Measurements from ENCODE around the gene LRRTM2. TPM values are rescaled to one million over a fixed set of nuclear protein-coding genes. Genes with fewer than 3 reads are reported as not detected.

LRRTM2 gene
- total RNA-seq, 2 experiments from 2014 or later, result 0.23 TPM; not detected in 1

DNA sequence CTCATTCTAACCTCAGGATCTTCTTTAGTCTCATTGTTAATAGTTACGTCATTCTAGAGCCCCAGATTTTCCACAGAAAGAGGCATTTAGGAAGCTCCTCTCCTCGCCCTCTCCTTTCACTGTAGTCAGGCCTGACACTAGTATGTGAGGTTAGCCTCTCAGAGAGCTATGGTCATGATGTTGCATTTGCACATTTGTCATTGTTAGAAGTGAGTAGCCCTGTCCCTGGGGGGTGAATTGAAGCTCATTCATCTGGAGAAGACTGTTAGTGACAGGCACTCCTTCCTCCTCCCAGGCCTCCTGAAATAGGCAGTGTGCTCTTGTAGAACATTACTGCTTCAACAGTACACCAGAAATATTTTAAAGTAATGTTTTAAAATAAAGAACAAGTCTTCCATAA, 26.6 kb upstream of the LRRTM2 start:
- POLR2A ChIA-PET, result no interaction called here
- CTCF ChIA-PET, result no interaction called here
- no peak for DNase-seq
- Mint-ChIP-seq H3K4me3 (no peak overlapping the region), H3K27me3 (peaks cover 2% of the 10 kb centered on the region), H3K4me1 (peaks cover 22% of the 10 kb centered on the region), H3K9me3 (no peaks in the 10 kb centered on the region), H3K27ac (no peak overlapping the region), H3K36me3 (ENCODE audit: low read depth) (peaks cover 13% of the 10 kb centered on the region)

DNA sequence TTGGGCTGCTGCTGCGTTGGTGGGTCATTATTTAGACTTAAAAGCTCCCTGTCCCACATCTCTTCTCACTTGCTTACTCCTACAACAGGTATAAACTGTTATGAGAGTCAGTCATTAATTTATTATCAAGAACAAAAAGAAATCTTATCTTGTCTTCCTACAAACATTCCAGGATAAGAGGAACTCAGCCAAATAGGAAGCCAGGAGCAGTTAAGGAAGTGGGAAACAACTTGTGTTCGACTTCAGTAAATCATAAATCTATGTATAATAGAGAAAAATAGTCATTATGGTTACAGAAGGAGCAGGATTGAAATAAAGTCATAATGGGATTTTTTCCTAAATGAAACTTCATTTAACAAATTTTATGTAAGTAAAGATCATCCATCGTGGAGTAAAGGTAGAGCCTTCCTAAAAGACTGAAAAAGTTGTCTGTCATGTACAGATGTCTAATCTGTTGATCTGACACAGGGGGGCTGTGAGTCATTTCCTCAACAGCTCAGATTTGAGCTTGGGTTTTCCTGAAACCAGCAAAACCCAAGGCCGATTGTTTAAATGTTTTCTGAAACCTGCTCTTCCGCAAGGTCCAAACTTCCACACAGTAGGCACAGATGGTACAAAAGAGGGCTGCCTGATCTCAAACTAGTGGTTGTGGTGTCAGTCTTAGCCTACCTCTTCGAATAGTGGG, 25.3 kb upstream of the LRRTM2 start:
- peaks cover 2% of the 10 kb centered on the region for H3K27me3 Mint-ChIP-seq
- CTCF ChIA-PET, result interaction anchor here (0.8 kb wide), 1 partner anchor 20 kb away, joined by 4 read pairs; no protein-coding TSS in a partner anchor
- peaks cover 11% of the 10 kb centered on the region for H3K36me3 Mint-ChIP-seq (ENCODE audit: low read depth)
- no peaks in the 10 kb centered on the region for H3K9me3 Mint-ChIP-seq
- peaks cover 22% of the 10 kb centered on the region for H3K4me1 Mint-ChIP-seq
- DNase-seq, result peak; percentile 30
- POLR2A ChIA-PET, result no interaction called here
- H3K27ac Mint-ChIP-seq, result no peak overlapping the region
- H3K4me3 Mint-ChIP-seq, result no peak overlapping the region

DNA sequence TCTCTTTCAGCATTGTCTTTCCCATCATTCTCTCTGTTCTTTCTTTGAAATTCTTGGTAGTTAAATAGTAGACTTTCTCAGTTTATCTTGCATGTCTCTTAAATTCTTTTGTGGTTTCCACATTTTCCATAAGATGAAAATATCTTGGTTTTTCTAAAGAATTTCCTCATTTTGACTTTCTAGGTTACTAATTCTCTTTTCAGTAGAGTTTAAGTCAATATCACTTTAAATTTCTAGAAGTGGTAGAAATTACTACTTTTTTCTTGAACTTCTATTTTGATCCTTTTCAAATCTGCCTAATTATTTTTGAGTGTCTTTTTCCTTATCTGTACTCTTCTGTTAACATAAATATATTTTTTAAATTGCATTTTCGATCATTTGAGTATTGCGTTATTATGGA, 23.6 kb upstream of the LRRTM2 start:
- CTCF ChIA-PET, result no interaction called here
- DNase-seq, result no peak
- peaks cover 7% of the 10 kb centered on the region for H3K36me3 Mint-ChIP-seq (ENCODE audit: low read depth)
- POLR2A ChIA-PET, result interaction anchor here (1.0 kb wide), 1 partner anchor 28 kb away, joined by 3 read pairs; no protein-coding TSS in a partner anchor
- H3K9me3 Mint-ChIP-seq, result no peaks in the 10 kb centered on the region
- H3K27me3 Mint-ChIP-seq, result peaks cover 3% of the 10 kb centered on the region
- H3K4me3 Mint-ChIP-seq, result no peak overlapping the region
- no peak overlapping the region for H3K27ac Mint-ChIP-seq
- peaks cover 23% of the 10 kb centered on the region for H3K4me1 Mint-ChIP-seq

DNA sequence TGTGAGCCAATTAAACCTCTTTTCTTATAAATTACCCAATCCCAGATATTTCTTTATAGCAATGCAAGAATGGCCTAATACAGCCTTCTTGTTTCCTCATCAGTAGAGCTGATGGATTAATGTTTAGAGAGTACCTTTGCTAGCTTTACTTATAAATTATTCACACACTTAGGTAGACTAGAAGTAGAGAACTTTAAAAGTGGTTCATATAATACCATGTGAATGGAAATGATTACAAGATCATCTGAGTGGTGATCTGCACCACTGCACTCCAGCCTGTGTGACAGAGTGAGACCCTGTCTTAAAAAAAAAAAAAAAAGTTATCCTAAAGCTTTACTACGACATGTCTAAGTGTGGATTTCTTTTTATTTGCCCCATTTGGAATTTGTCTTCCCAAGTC, 23.2 kb upstream of the LRRTM2 start:
- CTCF ChIA-PET, result no interaction called here
- Mint-ChIP-seq H3K27ac (no peak overlapping the region), H3K4me3 (no peak overlapping the region), H3K4me1 (peaks cover 22% of the 10 kb centered on the region), H3K27me3 (peaks cover 3% of the 10 kb centered on the region), H3K36me3 (ENCODE audit: low read depth) (peaks cover 6% of the 10 kb centered on the region), H3K9me3 (no peaks in the 10 kb centered on the region)
- POLR2A ChIA-PET, result interaction anchor here (1.0 kb wide), 1 partner anchor 29 kb away, joined by 3 read pairs; no protein-coding TSS in a partner anchor
- no peak for DNase-seq

DNA sequence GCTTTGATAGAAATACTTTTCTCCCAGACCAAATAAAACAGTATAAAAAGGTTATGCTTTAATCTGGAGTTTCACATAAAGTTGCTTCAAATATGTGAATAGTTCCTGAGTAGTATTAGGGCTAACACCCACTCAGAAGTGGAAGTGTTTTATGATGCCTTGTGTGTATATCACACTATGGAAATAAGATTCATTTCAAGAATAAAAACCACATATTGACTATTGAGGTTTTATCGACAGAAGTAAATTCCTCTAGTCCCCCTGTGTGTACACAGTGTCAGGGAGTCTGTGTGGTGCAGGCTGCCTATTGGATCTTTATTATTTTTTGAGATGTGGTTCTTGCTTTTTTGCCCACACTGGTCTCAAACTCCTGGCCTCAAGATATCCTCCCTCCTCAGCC, 20.8 kb upstream of the LRRTM2 start:
- Mint-ChIP-seq H3K36me3 (ENCODE audit: low read depth) (peaks cover 11% of the 10 kb centered on the region), H3K4me1 (peaks cover 14% of the 10 kb centered on the region), H3K4me3 (no peak overlapping the region), H3K9me3 (peaks cover 3% of the 10 kb centered on the region), H3K27me3 (peaks cover 3% of the 10 kb centered on the region), H3K27ac (no peak overlapping the region)
- DNase-seq, result no peak
- ChIA-PET CTCF (no interaction called here), POLR2A (no interaction called here)

DNA sequence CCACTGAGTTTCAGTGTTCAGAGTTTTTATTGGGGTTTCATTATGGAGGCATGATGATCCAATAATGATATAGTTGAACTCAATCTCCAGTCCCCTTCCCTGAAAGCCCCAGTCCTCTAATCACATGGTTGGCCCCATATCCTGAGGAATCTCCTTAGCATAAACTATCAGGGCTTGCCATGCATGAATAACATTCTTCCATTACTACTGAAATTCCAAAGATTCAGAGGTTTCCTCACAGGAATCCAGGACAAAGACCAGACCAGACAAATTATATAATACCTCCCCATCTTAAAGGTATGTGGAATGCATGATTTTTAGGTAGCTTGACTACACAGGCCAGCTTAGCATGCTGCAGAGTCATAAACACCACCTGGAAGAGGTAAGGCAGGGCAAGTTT, 15.5 kb upstream of the LRRTM2 start:
- Mint-ChIP-seq H3K36me3 (ENCODE audit: low read depth) (peaks cover 38% of the 10 kb centered on the region), H3K27me3 (peaks cover 1% of the 10 kb centered on the region), H3K9me3 (peaks cover 18% of the 10 kb centered on the region), H3K4me3 (no peak overlapping the region), H3K4me1 (peaks cover 2% of the 10 kb centered on the region), H3K27ac (no peak overlapping the region)
- no peak for DNase-seq
- ChIA-PET POLR2A (no interaction called here), CTCF (no interaction called here)

DNA sequence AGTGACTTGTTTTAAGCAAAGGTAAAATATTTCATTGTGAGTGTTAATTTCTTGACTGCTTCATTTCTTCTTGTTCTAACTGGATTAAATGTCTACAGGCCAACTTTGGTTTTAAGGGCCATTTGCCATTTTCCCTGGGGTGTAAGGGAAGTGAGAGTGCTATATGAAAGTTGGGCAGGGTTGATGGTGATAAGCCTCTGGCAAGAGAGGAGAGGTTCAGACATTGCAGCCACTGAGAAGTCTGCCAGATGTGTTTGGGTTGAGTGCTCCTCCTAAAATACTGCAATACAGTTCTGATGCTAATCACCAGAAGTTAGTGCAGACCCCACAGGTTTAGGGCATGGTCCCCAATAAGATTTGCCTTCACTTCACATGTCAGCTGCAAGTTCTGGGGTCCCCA, 14.9 kb upstream of the LRRTM2 start:
- H3K9me3 Mint-ChIP-seq, result peaks cover 18% of the 10 kb centered on the region
- no peak overlapping the region for H3K4me3 Mint-ChIP-seq
- DNase-seq, result no peak
- H3K27ac Mint-ChIP-seq, result no peak overlapping the region
- H3K4me1 Mint-ChIP-seq, result no peaks in the 10 kb centered on the region
- H3K27me3 Mint-ChIP-seq, result no peaks in the 10 kb centered on the region
- H3K36me3 Mint-ChIP-seq (ENCODE audit: low read depth), result peaks cover 38% of the 10 kb centered on the region
- POLR2A ChIA-PET, result no interaction called here
- CTCF ChIA-PET, result no interaction called here

DNA sequence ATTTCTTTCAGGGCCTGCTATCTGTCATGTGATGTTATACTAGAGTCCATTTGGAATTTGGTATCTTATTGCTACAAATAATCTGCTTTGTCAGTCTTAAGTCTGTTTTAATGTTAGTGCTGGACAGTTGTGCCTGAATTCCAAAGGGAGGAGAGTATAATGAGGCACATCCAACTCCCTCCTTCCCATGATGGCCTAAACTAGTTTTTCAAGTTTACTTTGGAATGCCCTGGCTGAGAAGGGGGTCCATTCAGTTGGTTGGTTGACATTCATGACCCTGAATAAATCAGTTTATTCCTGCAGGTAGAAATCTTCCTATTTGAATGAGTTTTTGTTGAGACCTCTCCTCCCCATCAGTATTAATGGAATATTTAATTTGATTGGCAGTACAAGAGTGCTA, 9.4 kb upstream of the LRRTM2 start:
- H3K9me3 Mint-ChIP-seq, result peaks cover 3% of the 10 kb centered on the region
- peaks cover 2% of the 10 kb centered on the region for H3K27me3 Mint-ChIP-seq
- H3K27ac Mint-ChIP-seq, result no peak overlapping the region
- POLR2A ChIA-PET, result no interaction called here
- H3K4me3 Mint-ChIP-seq, result no peak overlapping the region
- H3K4me1 Mint-ChIP-seq, result no peaks in the 10 kb centered on the region
- peaks cover 14% of the 10 kb centered on the region for H3K36me3 Mint-ChIP-seq (ENCODE audit: low read depth)
- CTCF ChIA-PET, result no interaction called here
- DNase-seq, result no peak

DNA sequence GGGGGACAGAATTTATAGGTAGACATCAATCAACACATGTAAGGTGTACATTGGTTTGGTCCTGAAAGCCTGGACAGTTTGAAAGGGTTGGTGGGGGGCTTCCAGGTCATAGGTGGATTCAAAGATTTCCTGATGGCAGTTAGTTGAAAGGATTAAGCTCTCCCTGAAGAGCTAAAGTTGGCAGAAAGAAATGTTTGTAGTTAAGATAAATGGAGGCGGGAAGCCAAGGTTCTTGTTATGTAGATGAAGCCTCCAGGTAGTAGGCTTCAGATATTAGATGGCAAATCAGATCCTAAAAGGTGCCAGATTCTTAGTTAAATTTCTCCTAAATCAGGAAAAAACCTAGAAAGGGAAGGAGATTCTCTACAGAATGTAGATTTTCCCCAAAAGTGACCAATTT, 9.0 kb upstream of the LRRTM2 start:
- peaks cover 2% of the 10 kb centered on the region for H3K9me3 Mint-ChIP-seq
- POLR2A ChIA-PET, result no interaction called here
- CTCF ChIA-PET, result no interaction called here
- H3K4me1 Mint-ChIP-seq, result no peaks in the 10 kb centered on the region
- no peak for DNase-seq
- H3K27ac Mint-ChIP-seq, result no peak overlapping the region
- no peak overlapping the region for H3K4me3 Mint-ChIP-seq
- H3K36me3 Mint-ChIP-seq (ENCODE audit: low read depth), result peaks cover 11% of the 10 kb centered on the region
- peaks cover 2% of the 10 kb centered on the region for H3K27me3 Mint-ChIP-seq

DNA sequence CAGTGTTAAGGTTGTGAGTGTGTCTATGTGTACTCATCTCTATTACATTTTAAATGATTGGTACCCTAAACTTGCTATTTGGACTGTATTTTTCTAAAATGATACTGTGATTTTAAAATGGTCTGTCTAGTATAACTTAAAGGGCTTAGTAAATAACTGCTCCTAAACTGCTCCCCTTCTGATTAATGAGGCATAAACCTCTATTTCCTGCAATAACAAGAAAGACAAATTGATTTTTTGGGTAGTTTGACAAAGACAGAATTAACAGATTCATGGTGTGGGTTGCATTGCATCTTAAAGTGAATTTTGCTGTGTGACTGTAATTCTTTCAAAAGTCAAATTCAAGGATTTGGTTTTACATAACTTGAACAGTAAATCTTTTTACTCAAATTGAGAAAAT, 8.1 kb upstream of the LRRTM2 start:
- CTCF ChIA-PET, result interaction anchor here (0.6 kb wide), 1 partner anchor 9 kb away, joined by 3 read pairs; no protein-coding TSS in a partner anchor
- POLR2A ChIA-PET, result no interaction called here
- H3K27ac Mint-ChIP-seq, result no peak overlapping the region

DNA sequence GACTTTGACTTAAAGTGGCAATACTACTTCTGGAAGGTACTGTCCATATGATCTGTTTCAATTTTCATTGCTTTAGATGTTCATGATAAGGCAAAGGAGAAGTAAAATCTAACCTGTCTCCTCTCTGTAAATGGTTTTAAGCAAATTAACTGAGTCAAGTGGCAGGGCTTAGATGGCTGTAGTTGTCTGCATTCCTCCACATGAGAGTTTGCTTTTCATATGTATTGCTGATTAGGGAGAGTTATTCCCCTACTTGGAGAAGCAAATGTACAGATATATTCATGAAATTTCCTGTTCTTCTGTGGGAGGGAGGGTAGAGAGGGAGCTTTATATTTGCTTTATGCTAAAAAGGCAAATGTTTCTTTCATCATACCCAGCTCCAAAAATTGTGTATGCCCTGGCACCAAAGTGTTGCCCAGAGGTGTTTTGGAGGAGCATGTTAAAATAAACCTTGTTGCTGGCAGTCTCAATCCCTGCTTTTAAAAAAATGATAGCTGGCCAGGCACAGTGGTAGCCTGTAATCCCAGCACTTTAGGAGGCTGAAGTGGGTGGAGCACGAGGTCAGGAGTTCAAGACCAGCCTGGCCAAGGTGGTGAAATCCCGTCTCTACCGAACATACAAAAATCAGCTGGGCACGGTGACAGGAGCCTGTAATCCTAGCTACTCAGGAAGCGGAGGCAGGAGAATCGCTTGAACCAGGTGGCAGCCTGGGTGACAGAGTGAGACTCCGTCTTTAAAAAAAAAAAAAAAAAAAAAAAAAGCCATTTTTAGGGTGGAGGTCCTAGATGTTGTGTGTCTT, 3.5 kb upstream of the LRRTM2 start:
- H3K4me1 Mint-ChIP-seq, result no peaks in the 10 kb centered on the region
- H3K36me3 Mint-ChIP-seq (ENCODE audit: low read depth), result no peaks in the 10 kb centered on the region
- no peaks in the 10 kb centered on the region for H3K27me3 Mint-ChIP-seq
- H3K27ac Mint-ChIP-seq, result no peak overlapping the region
- POLR2A ChIA-PET, result interaction anchor here (0.6 kb wide), 1 partner anchor 168 kb away, joined by 3 read pairs; no protein-coding TSS in a partner anchor
- no peak for DNase-seq
- no peak overlapping the region for H3K4me3 Mint-ChIP-seq
- CTCF ChIA-PET, result interaction anchor here (0.9 kb wide), 1 partner anchor 383 kb away, joined by 3 read pairs; no protein-coding TSS in a partner anchor
- no peaks in the 10 kb centered on the region for H3K9me3 Mint-ChIP-seq

More for the DNA sequence above, 8.1 kb upstream of the LRRTM2 start:
- Mint-ChIP-seq H3K4me3 (no peak overlapping the region), H3K4me1 (no peaks in the 10 kb centered on the region), H3K36me3 (ENCODE audit: low read depth) (peaks cover 4% of the 10 kb centered on the region), H3K27me3 (peaks cover 2% of the 10 kb centered on the region), H3K9me3 (no peaks in the 10 kb centered on the region)
- no peak for DNase-seq

DNA sequence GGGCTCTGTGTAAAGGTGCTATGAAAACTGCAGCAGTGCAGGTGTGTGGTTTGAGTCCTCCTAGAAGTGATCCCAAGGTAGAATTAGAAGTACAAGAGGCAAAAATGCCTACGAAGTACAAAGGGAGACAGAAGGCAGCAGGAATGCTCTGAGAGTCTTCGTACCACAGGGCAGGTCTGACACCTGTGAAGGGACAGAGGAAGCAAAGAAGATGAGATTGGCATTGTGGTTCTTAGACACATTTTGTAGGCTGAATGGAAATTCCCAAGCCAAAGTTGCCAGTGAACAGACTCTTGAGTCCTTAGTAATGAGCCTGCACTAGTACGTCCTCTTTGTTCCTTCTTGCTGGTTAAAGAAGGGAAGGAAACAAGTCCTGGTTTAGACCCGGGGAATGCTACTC, 1.7 kb upstream of the LRRTM2 start:
- no peaks in the 10 kb centered on the region for H3K36me3 Mint-ChIP-seq (ENCODE audit: low read depth)
- H3K4me3 Mint-ChIP-seq, result no peak overlapping the region
- H3K4me1 Mint-ChIP-seq, result no peaks in the 10 kb centered on the region
- H3K27me3 Mint-ChIP-seq, result peaks cover under 1% of the 10 kb centered on the region
- ChIA-PET POLR2A (no interaction called here), CTCF (no interaction called here)
- H3K9me3 Mint-ChIP-seq, result no peaks in the 10 kb centered on the region
- DNase-seq, result no peak
- no peak overlapping the region for H3K27ac Mint-ChIP-seq

DNA sequence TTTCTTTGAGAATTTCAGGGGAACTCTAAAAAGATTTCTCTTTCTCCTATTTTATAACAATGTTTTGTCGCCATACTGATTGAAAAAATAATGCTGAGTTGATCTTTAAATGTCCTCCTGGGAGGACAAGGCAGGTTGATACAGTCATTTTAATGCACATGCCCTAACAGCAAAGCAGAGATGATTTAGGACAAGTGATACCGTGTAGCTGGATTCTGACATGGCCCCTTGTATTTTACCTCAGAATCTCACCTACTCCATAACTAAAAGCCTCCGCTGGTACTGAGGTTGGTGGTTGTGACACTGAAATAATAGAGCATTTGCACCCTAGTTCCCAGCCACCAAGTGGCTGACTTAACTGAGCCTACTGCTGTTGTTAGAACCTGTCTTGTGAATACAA, 811 bp upstream of the LRRTM2 start:
- Mint-ChIP-seq H3K4me1 (peaks cover under 1% of the 10 kb centered on the region), H3K4me3 (no peak overlapping the region), H3K9me3 (no peaks in the 10 kb centered on the region), H3K27me3 (peaks cover 3% of the 10 kb centered on the region), H3K27ac (no peak overlapping the region), H3K36me3 (ENCODE audit: low read depth) (no peaks in the 10 kb centered on the region)
- CTCF ChIA-PET, result no interaction called here
- POLR2A ChIA-PET, result no interaction called here
- DNase-seq, result no peak

DNA sequence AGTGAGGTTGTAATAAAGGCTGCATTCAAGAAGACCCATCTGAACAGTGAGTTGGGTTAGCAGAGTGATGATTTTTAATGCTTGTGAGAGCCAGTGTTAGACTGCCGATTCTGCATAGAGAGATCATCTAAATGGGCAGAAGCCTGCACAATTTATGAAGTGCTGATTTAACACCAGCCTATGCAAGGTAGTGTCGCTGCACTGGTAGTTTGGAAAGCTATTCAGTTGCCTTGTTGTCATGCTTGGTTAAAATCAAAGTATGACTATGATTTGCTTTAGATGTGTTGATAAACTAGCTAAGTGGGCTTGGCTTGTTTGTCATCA, 379 bp upstream of the LRRTM2 start:
- no peak for DNase-seq
- no peaks in the 10 kb centered on the region for H3K9me3 Mint-ChIP-seq
- H3K4me3 Mint-ChIP-seq, result no peak overlapping the region
- ChIA-PET POLR2A (no interaction called here), CTCF (no interaction called here)
- peaks cover 6% of the 10 kb centered on the region for H3K27me3 Mint-ChIP-seq
- H3K36me3 Mint-ChIP-seq (ENCODE audit: low read depth), result no peaks in the 10 kb centered on the region
- H3K27ac Mint-ChIP-seq, result no peak overlapping the region
- peaks cover 4% of the 10 kb centered on the region for H3K4me1 Mint-ChIP-seq
